HCT116 (cell line): ENCODE results near the gene PRC1. TPM values are rescaled to one million over a fixed set of nuclear protein-coding genes. Genes with fewer than 3 reads are reported as not detected.
A peak's percentile ranks its signal among the peaks of the same experiment; 100 is the strongest.

Experiments used
- ATAC-seq: fragments of 200-7000 bp; cut with Tn5 transposase; 2 replicates; pipeline ENCODE4 v1.9.1; 2020; ENCODE audit warnings: mild to moderate bottlenecking, moderate library complexity
- BruUV-seq: library from RNA; stranded (reverse); fragments of 400-500 nt; replicated peaks from 2 replicates; lab custom pipeline; 2021; lab: Mats Ljungman, UMichigan
- CTCF ChIA-PET: fragments of 300-600 bp; sonication (Branson Sonifier 250); formaldehyde crosslinking; loops from one replicate; lab custom pipeline; 2021; ENCODE audit warnings: antibody characterized with exemption; lab: Charles Lee
- POLR2A ChIA-PET: fragments of 300-600, 350-600 bp; sonication (Branson Sonifier 250); formaldehyde crosslinking; loops from one replicate; lab custom pipeline; 2021; ENCODE audit warnings: antibody characterized with exemption; lab: Charles Lee
- RAD21 ChIA-PET, 2 experiments: fragments of 300-600 bp; sonication (Branson Sonifier 250); formaldehyde crosslinking; loops; one replicate each; lab custom pipeline; 2023; ENCODE audit warnings: low total read pairs in 2 of 2; ENCODE audit not compliant: uncharacterized antibody in 2 of 2, unreplicated experiment in 2 of 2, low non-redundant PET in 1 of 2; lab: Charles Lee
- DNase-seq: peaks from one replicate; pipeline ENCODE4 v3.0.0-alpha.2; 2010; ENCODE audit warnings: low read depth, low spot score
- H2AFZ ChIP-seq: fragments of 200-600 bp; shearing (Covaris generic), sonication (generic); 2 replicates; pipeline ENCODE4 v1.6.1; 2017; ENCODE audit warnings: low read depth, mixed run types, mixed read lengths, antibody characterized with exemption, low read length; ENCODE audit not compliant: poor library complexity, severe bottlenecking
- H3K27ac ChIP-seq: 2 replicates; pipeline ENCODE4 v1.5.1; 2012; ENCODE audit warnings: low read depth, low read length
- H3K27me3 ChIP-seq: fragments of 200-600 bp; sonication (generic); 2 replicates; pipeline ENCODE4 v1.6.1; 2016; ENCODE audit warnings: mixed run types, low read length, mixed read lengths; ENCODE audit not compliant: insufficient read depth
- H3K36me3 ChIP-seq, 2 experiments: fragments of 200-500 bp in 1 of 2; fragments of 200-600 bp in 1 of 2; sonication (Bioruptor generic) in 1 of 2; sonication (generic) in 1 of 2; 2 replicates each; pipeline versions ENCODE4 v1.5.1 to v1.6.1; 2014 to 2016; ENCODE audit warnings: low read length in 2 of 2, inconsistent platforms in 1 of 2, mixed read lengths in 1 of 2, mixed run types in 1 of 2; ENCODE audit not compliant: insufficient read depth in 2 of 2, control insufficient read depth in 1 of 2
- H3K4me1 ChIP-seq, 2 experiments: fragments of 200-600 bp in 1 of 2; sonication (generic) in 1 of 2; 2 replicates each; pipeline versions ENCODE4 v1.5.1 to v1.6.1; 2012 to 2017; ENCODE audit warnings: low read length in 2 of 2, inconsistent platforms in 1 of 2, mild to moderate bottlenecking in 1 of 2, mixed read lengths in 1 of 2, mixed run types in 1 of 2, moderate library complexity in 1 of 2; ENCODE audit not compliant: insufficient read depth in 2 of 2, control insufficient read depth in 1 of 2
- H3K4me2 ChIP-seq: fragments of 200-600 bp; sonication (generic); 2 replicates; pipeline ENCODE4 v1.6.1; 2017; ENCODE audit warnings: mixed run types, low read length, mixed read lengths
- H3K4me3 ChIP-seq, 2 experiments: fragments of 200-600 bp in 1 of 2; sonication (generic) in 1 of 2; replicated peaks in 1 of 2; 2 replicates each; pipeline ENCODE4 v1.5.1; 2011 to 2016; ENCODE audit warnings: low read length in 2 of 2, control low read depth in 1 of 2, low read depth in 1 of 2, mild to moderate bottlenecking in 1 of 2, mixed read lengths in 1 of 2, mixed run types in 1 of 2
- H3K79me2 ChIP-seq: fragments of 200-600 bp; sonication (generic); 2 replicates; pipeline ENCODE4 v1.6.1; 2017; ENCODE audit warnings: mild to moderate bottlenecking, mixed run types, low read length, moderate library complexity, mixed read lengths; ENCODE audit not compliant: insufficient read depth
- H3K9ac ChIP-seq: fragments of 200-600 bp; sonication (generic); 2 replicates; pipeline ENCODE4 v1.6.1; 2016; ENCODE audit warnings: low read length, mixed read lengths
- H3K9me2 ChIP-seq: fragments of 200-600 bp; sonication (generic), shearing (Covaris generic); 2 replicates; pipeline ENCODE4 v1.6.1; 2017; ENCODE audit warnings: mixed run types, mild to moderate bottlenecking, moderate library complexity; ENCODE audit not compliant: insufficient read depth
- H3K9me3 ChIP-seq, 2 experiments: fragments of 200-500 bp in 1 of 2; fragments of 200-600 bp in 1 of 2; sonication (Bioruptor generic) in 1 of 2; sonication (generic) in 1 of 2; 2 replicates each; pipeline ENCODE4 v1.6.1; 2014 to 2017; ENCODE audit warnings: low read length in 2 of 2, mixed read lengths in 2 of 2, inconsistent platforms in 1 of 2, low read depth in 1 of 2, mild to moderate bottlenecking in 1 of 2, mixed run types in 1 of 2, moderate library complexity in 1 of 2; ENCODE audit not compliant: control insufficient read depth in 1 of 2, insufficient read depth in 1 of 2
- H4K20me1 ChIP-seq: fragments of 200-600 bp; sonication (generic), shearing (Covaris generic); 2 replicates; pipeline ENCODE4 v1.6.1; 2017; ENCODE audit warnings: mixed run types, mild to moderate bottlenecking, moderate library complexity; ENCODE audit not compliant: insufficient read depth
- EZH2phosphoT487 ChIP-seq: fragments of 200-600 bp; IDR thresholded peaks from 2 replicates; pipeline ENCODE4 v1.6.1; 2018; ENCODE audit warnings: antibody characterized with exemption, borderline replicate concordance
- SIN3A ChIP-seq: IDR thresholded peaks from 2 replicates; pipeline ENCODE4 v1.6.1; 2012; ENCODE audit warnings: low read depth
- intact Hi-C: fragments of 100-400 bp; cut with micrococcal nuclease; formaldehyde crosslinking; loops from 2 replicates; pipeline ENCODE4 v1.10.0; 2022
- total RNA-seq: library from RNA; stranded (reverse); gene quantifications from one replicate; pipeline ENCODE4 v1.2.1, GENCODE V29; 2021; ENCODE audit not compliant: unreplicated experiment
- TF ChIP-seq, protein P1 (sequence below): IDR thresholded peaks from 2 replicates; pipeline ENCODE4 v1.6.1; 2011; ENCODE audit warnings: mild to moderate bottlenecking, low read length, moderate library complexity; ENCODE audit not compliant: insufficient replicate concordance; ENCODE audit errors: extremely low read depth

The PRC1 gene
- total RNA-seq, 1 experiment from 2014 or later: 186 TPM

DNA sequence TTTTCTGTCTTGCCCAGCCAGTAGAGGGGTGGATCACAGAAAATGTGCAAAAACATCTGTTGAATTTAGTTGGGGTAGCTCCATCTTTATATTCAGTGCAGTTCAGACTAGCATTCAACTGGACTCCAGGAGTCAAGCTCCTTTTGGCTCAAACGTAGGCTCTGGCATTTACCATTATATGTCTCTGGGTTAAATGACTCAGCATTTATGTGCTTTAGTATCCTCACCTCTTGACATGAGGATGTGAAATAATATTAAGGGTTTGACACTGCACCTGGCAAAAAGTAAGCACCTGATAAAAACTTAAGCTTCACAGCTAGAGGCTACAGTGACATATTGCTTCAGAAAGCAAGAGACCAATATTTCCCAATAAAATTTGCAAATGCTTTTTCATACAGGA lies 14.8 kb downstream of the PRC1 start:
- H3K9ac ChIP-seq: no peak overlapping the region
- DNase-seq: no peak
- CTCF ChIA-PET: no interaction called here
- H4K20me1 ChIP-seq: no peaks in the 10 kb centered on the region
- POLR2A ChIA-PET: no interaction called here
- no peaks in the 10 kb centered on the region for H3K9me2 ChIP-seq
- peak overlapping the region; percentile 28; the same call in 1 of the 2 replicates for H3K27ac ChIP-seq
- RAD21 ChIA-PET: no interaction called here
- no peaks in the 10 kb centered on the region for H3K9me3 ChIP-seq
- peaks cover 51% of the 10 kb centered on the region for H3K79me2 ChIP-seq
- H3K36me3 ChIP-seq: peaks cover 66 to 87% of the 10 kb centered on the region in 2 experiments
- no peak overlapping the region for H3K4me2 ChIP-seq
- intact Hi-C loops: no loop called here
- H3K4me1 ChIP-seq: no peaks in the 10 kb centered on the region
- BruUV-seq: no TSS peak
- no peak overlapping the region for H3K4me3 ChIP-seq
- H3K27me3 ChIP-seq: no peaks in the 10 kb centered on the region
- no peak for ATAC-seq
- H2AFZ ChIP-seq: no peak overlapping the region
- TF ChIP-seq, protein P1, sequence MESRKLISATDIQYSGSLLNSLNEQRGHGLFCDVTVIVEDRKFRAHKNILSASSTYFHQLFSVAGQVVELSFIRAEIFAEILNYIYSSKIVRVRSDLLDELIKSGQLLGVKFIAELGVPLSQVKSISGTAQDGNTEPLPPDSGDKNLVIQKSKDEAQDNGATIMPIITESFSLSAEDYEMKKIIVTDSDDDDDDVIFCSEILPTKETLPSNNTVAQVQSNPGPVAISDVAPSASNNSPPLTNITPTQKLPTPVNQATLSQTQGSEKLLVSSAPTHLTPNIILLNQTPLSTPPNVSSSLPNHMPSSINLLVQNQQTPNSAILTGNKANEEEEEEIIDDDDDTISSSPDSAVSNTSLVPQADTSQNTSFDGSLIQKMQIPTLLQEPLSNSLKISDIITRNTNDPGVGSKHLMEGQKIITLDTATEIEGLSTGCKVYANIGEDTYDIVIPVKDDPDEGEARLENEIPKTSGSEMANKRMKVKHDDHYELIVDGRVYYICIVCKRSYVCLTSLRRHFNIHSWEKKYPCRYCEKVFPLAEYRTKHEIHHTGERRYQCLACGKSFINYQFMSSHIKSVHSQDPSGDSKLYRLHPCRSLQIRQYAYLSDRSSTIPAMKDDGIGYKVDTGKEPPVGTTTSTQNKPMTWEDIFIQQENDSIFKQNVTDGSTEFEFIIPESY: no peak
- TF ChIP-seq SIN3A: no peak

DNA sequence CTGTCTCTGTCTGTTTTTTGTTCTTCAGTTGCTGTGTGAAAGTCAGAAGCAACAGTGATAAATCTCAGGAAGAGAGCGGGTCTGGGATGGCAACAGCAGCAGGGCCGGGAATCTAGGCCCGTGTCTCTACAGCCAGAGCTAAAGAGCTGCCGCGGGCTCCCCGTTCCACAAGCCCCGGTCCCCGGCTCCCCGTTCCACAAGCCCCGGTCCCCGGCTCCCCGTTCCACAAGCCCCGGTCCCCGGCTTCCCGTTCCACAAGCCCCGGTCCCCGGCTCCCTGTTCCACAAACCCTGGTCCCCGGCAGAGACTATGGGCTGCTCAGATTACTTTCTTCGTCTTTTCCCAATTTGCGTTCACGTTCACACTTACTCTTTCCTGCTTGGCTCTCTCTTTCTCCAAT lies 20.1 kb downstream of the PRC1 start:
- Histone ChIP-seq H4K20me1 (no peaks in the 10 kb centered on the region), H3K9me2 (no peaks in the 10 kb centered on the region)
- TF ChIP-seq, protein P1: no peak
- no peak for TF ChIP-seq EZH2phosphoT487
- TF ChIP-seq, all 23 proteins: peak for 0
- Histone ChIP-seq H3K27ac (no peak overlapping the region), H3K79me2 (peaks cover 11% of the 10 kb centered on the region; the same call in 1 of the 2 replicates), H3K4me2 (no peak overlapping the region), H3K9me3 (no peaks in the 10 kb centered on the region), H3K27me3 (no peaks in the 10 kb centered on the region), H3K4me3 (no peak overlapping the region), H3K36me3 (peaks cover 61 to 64% of the 10 kb centered on the region in 2 experiments; a peak in 3 of 4 replicates), H2AFZ (no peak overlapping the region), H3K9ac (no peak overlapping the region), H3K4me1 (no peaks in the 10 kb centered on the region)
- DNase-seq (no peak), ATAC-seq (no peak)
- intact Hi-C loops: no loop called here
- ChIA-PET CTCF (no interaction called here), POLR2A (no interaction called here), RAD21 (no interaction called here)
- BruUV-seq: no TSS peak
